ENCODE data around the gene OSGIN1.

The OSGIN1 gene

DNA sequence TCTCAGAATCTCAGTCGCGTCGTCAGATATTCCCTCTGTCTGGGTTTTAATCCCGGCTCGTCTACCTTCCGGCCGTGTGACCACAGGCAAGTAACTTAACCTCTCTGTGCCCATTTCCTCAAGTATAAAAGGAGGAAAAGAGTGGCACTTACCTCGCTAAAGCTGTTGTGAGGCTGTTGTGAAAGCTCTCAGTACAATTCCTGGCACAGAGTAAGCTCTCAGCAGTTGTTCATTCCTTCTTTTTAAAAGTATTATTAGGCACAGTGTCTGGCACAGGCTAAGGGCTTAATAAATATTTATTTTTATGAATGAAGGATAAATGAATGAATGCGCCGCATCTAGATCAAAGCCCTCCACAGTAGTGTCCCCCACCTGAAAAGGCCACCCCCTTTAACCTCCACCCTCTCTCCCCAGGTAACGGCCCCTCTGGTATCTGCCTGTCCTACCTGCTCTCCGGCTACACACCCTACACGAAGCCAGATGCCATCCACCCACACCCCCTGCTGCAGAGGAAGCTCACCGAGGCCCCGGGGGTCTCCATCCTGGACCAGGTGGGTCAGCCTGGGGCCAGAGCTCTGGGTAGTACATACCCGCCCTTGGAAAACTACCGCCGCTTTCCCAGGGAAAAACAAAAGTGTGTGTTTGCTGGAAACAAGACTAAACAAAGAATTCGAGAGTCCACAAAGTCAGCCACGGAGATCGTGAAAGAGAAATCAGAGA is 6.0 kb downstream of the OSGIN1 start:
- DNase-seq, result no peak

DNA sequence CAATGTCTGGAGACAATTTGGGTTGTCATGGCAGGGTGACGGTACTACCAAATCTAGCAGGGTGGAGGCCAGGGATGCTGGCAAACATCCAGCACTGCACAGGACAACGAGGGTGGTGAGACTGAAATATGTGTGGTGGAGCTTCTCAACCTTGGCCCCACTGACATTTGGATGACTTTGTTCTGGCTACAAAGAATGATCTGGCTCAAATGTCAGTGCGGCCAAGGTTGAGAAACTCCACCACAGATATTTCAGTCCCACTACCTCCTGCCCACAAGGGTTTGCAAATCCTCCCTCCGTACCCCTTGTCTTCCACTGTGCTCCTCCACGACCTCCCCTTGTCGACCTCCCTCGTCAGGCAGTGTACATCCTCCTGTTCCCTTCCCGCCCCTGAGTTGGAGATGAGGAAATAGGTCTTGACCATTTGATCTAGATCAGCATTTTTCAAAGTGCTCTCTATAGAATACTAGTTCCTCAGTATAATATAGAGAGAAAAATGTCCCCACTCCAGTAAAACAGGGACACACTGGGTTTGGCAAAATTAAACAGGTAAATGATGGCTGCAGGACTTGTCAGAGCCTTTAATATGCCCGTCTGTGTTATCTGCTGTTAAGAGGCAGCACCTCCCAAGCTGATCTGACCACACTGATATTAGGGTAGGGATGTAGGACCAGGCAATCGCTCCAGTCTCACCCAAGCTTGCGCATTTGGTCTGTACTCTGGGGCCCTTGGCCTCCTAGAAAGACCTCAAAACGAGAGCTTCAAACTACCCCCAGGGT is 6.8 kb downstream of the OSGIN1 start:
- no peak for DNase-seq

DNA sequence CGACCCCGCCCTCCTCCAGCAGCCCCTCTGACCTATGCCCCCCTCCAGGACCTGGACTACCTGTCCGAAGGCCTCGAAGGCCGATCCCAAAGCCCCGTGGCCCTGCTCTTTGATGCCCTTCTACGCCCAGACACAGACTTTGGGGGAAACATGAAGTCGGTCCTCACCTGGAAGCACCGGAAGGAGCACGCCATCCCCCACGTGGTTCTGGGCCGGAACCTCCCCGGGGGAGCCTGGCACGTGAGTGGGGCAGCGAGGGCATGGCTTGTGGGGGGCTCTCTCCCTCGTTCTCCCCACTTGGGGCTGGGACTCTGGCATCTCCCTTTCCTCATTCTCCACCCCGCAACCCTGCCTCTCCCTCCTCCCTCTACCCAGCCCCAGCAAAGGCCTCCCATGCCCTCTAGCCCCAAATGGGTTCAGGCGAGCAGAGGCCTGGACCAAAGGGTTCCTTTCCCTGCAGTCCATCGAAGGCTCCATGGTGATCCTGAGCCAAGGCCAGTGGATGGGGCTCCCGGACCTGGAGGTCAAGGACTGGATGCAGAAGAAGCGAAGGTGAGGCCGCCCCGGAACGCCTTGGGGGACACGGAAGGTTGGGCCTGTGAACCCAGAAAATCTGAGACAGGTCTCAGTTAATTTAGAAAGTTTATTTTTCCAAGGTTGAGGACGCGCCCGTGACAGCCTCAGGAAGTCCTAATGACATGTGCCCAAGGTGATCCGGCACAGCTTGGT is 7.6 kb downstream of the OSGIN1 start:
- DNase-seq, result no peak

DNA sequence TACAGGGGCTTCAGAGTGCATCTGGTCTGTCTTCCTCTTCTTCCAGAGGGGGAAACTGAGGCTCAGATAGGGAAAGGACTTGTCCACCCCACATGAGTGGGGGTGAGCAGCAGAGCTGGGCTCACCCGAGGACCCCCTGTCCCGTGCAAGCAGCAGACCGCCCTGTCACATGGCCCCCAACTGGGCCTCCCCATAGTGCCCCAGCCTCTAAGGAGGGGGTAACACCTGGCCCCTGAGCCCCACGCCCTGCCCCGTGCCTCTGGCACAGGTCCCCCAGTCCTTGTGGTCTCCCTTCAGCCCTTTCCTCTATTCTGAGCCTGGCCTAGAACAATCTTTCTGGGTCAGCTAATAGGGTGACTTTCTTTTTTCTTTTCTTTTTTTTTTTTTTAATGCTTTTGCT is 8.6 kb downstream of the OSGIN1 start:
- no peak for DNase-seq

DNA sequence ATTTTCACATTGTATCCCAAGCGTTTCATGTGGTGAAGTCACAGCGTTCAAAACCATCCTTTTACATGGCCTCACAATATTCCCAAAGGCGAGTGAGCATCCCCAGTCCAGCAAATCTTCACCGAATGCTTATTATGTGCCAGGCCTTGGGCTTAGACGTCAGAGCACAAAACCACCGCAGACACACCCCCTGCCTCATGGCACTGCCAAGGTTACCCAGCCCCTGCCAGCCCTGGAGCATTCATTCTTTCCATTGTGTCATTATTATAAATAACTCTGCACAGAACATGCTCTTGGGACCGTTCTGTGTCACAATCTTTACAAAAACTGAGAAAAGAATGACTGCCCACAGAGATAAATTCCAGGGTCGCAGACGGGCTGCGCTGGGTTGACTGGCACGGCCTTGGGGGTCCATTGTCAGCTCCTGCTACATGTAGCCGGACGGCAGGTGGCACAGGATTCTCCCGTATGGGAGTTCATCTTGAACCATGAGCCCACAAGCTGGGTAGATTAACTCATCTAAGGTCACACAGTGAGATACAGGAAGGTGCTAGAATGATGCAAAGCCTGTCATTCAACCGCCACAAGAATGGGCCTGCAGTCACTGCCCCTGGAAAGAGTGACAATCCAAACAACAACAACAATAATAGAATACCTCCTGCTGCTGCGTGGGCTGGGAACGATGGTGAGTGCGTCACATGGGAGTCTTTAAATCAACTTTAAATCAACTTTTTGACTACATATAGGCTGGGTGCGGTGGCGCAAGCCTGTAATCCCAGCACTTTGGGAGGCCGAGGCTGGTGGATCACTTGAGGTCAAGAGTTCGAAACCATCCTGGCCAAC is 10.5 kb downstream of the OSGIN1 start:
- no peak for DNase-seq

DNA sequence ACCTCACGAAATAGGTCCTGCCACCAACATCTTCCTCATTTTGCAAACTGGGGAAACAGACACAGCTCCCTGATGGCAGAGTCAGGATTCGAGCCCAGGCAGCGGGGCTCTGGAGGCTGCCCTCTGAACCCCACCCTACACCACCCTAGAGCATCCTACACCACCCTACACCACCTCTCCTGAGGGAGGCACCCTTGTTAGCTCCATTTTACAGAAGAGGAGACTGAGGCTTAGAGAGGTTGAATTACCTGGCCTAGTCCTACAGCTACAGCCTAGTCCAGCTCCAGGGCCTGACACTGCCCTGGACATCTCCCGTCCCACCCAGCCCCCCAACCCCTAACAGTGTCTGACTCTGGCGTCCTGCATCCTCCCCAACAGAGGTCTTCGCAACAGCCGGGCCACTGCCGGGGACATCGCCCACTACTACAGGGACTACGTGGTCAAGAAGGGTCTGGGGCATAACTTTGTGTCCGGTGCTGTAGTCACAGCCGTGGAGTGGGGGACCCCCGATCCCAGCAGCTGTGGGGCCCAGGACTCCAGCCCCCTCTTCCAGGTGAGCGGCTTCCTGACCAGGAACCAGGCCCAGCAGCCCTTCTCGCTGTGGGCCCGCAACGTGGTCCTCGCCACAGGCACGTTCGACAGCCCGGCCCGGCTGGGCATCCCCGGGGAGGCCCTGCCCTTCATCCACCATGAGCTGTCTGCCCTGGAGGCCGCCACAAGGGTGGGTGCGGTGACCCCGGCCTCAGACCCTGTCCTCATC is 11.8 kb downstream of the OSGIN1 start:
- no peak for DNase-seq

DNA sequence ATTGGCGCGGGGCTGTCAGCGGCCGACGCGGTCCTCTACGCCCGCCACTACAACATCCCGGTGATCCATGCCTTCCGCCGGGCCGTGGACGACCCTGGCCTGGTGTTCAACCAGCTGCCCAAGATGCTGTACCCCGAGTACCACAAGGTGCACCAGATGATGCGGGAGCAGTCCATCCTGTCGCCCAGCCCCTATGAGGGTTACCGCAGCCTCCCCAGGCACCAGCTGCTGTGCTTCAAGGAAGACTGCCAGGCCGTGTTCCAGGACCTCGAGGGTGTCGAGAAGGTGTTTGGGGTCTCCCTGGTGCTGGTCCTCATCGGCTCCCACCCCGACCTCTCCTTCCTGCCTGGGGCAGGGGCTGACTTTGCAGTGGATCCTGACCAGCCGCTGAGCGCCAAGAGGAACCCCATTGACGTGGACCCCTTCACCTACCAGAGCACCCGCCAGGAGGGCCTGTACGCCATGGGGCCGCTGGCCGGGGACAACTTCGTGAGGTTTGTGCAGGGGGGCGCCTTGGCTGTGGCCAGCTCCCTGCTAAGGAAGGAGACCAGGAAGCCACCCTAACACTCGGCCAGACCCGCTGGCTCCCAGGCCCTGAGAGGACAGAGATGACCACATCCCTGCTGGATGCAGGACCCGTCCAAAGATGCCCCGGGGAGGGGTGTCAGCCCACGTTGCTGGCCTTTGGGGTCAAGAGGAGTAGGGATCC is 12.6 kb downstream of the OSGIN1 start:
- DNase-seq, result no peak

DNA sequence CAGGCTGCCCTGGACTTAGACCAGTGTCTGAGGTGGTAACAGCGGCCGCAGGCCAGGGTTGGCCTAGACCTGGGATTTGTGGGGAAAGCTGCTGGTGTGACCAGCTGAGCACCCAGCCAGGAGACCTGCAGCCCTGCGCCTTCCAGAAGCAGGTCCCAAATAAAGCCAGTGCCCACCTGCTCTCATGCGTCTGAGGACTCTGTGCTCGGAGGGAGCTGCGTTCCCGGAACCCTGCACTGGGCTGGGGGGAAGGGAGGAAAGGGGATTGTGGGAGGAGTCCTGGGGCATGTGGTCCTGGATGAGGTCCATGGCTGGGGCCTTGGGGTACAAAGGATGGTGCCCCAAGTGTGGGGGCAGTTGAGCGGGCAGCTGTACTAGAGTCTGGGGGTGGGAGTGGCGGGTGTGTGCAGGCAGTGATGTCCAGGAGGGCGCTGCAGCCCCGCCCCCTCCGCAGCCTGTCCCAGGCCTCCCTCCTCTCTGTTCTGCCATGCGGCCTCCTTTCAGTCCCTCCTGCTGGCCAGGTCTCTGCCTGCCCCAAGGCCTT is 13.2 kb downstream of the OSGIN1 start:
- no peak for DNase-seq

DNA sequence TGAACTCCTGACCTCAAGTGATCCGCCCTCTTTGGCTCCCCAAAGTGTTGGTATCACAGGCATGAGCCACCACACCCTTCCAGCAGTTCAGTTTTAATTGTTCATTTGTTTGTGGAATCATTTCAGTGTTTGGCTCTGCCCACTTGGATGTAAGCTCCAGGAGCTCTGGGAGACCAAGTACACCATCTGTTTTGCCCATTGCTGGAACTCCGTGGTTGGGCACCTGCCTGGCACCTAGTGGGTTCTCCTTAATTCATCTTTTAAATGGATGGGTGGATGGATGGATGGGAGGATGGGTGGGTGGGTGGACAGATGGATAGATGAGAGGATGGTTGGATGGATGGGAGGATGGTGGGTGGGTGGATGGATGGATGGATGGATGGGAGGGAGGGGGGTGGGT is 14.1 kb downstream of the OSGIN1 start:
- DNase-seq, result no peak

DNA sequence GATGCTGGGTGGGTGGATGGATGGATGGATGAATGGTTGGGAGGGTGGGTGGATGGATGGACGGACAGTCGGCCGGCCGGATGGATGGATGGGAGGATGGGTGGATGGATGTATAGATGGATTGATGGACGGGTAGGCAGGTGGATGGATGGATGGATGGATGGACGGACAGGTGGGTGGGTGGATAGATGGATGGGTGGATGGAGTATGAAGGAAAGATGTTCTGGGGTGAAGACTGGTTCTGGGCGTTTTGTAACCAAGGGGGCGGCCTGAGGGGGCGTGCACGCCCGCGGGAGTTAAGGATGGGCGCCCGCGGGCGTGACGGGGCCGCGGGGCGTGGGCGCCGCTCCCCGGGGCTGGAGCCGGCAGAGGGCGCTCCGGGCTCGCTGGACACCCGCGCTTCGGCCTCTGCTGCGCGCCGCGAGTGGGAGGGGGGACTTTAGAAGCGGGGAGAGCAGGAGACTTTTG is 14.8 kb downstream of the OSGIN1 start, which contains the start of gene NECAB2:
NECAB2 (plus strand) TSS at position 407 of the 468 bp plus-strand sequence. CDS start 405 bp downstream, outside the sequence.
- peak; percentile 30 to 31 for DNase-seq

DNA sequence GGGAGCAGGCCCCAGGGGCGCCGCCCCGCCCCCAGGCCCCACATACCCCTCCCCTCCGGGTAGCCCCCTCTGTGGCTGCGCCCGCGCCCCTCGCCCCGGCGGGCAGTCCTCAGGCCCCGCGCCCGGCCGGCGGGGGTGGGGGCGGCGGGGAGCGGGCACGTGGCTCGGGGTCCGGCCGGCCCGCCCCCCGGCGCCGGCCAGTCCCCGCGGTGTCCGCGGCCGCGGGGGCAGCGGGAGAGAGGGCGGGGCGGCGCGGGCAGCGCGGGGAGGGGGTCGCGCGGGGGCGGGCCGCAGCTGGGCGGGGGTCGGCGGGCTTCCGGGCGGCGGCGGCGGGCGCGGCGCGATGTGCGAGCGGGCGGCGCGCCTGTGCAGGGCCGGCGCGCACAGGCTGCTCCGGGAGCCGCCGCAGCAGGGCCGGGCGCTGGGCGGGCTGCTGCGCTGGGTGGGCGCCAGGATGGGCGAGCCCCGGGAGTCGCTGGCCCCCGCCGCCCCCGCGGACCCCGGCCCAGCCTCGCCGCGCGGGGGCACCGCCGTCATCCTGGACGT is 15.3 kb downstream of the OSGIN1 start:
- DNase-seq, result no peak

DNA sequence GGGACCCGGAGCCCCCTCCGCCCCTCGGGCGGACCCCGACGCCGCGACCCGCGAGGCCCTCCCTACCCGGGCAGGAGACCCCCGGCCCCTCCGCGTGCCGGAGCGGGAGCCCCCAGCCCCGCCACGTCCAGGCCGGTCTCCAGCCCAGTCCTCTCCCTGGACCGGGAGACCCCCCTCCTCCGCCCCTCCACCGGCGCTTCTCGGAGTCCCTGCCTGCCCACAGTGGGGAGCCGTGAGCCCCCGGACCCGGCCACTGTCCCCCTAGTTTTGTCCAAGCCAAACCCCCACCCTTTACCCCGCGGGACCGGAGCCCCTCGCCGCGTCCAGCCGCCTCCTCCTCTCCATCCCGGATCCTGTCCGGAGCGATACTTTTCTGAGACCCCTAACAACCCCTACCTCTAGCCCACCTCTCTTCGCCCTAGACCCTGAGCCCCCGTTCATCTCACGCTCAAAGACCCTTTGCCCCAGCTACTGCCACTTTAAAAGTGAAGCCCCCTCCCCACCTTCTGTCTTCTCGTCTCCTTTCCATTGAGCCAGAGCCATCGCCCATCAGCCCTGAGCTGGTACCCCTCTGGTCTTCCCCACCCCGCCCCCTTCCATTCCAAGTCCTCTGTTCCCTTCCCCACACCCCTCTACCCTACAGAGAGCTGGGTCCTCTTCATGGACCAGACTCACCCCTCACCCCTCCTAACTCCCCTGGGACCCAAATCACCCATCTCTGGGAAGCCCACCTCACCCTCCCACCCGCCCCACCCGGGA is 16.0 kb downstream of the OSGIN1 start:
- no peak for DNase-seq

DNA sequence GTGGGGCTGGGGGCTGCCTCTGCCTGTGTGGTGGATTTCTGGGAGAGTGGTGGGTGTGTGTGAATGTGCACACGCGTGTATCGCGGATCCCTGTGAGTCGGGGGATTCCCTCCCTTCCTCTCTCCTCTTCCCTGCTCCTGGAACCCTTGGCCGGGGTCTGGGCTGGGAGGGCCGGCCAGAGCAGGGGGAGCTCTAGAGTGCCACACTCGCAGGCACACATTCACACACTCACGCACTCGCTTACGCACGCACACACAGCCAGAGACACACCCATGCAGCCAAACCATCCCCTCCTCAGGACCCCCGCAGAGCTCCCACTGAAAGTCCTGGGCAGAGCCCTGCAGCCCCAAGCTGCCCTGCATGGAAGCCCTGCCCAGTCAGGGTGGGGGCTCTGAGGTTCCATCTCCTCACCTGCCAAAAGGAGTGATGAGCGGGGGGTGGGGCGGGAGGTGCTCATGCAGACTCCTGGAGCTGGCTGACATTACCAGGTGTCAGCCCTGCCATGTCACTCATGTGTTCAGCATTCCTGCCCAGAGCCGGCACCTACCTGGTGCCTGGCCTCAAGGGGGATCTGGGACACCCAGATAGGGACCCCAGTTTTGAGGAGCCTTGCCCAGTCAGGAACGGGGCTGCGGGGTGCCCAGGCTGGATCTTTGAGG is 16.9 kb downstream of the OSGIN1 start:
- no peak for DNase-seq

DNA sequence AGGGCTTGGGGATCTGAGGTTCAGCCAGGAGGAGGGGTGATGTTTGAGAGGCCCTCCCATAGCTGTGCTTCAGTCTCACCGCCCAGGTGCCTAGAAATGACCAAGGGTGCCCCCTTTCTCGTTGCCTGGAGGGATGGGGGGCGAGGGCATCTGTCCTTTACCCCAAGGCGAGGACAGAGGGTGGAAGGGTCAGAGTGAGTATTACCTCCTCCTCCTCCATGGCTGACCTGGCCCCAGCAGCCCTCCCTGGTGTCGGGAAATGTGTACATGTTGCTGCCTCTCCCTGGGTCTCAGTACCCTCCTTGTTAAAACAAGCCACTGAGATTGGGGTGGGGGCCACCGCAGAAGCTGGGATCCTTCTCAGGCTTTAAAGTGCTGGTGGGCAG is 17.4 kb downstream of the OSGIN1 start:
- DNase-seq, result no peak

DNA sequence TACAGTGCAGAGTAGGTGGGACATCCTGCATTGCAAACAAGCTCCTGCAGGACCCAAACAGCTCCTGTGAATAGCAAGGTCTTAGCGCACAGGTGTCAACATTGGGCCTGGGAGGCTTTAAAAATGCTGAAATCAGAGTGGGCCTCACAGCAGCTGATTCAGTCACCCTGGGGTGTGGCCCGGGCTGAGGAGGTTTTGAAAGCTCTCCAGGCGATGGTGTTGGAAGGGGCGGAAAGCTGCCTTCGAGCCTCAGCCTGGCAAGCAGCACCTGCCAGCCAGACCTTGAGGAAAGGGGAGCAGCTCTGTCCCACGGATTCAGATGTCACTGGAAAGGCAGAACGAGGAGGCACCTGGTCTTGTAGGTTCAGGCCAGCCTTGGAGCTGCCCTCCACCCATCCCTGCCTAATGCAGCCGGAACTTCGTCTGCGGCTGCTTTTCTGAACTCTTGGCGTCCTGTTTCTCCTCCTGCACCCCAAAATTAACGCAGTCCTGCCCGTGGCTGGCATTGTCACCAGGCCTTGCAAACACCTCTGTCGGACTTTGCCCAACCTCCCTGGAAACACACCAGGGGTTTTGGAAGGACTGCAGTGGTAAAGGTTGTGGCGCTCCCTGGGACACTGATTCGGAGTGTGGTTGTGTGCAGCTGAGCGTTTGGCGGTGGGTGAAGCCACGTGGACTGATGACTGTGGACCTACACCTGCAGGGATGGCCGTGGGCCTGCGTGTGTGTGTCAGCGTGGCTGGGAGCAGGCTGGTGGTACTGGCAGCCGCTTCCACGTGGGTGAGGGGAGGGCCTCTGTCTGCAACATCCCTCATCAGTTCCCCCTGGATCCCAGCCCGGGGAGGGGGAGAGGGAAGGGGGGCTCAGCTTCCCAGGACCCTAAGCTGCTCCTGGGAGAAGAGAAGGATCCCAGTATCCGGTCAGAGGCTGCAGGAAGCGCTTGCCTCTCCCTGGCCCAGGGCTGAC is 18.4 kb downstream of the OSGIN1 start:
- no peak for DNase-seq

DNA sequence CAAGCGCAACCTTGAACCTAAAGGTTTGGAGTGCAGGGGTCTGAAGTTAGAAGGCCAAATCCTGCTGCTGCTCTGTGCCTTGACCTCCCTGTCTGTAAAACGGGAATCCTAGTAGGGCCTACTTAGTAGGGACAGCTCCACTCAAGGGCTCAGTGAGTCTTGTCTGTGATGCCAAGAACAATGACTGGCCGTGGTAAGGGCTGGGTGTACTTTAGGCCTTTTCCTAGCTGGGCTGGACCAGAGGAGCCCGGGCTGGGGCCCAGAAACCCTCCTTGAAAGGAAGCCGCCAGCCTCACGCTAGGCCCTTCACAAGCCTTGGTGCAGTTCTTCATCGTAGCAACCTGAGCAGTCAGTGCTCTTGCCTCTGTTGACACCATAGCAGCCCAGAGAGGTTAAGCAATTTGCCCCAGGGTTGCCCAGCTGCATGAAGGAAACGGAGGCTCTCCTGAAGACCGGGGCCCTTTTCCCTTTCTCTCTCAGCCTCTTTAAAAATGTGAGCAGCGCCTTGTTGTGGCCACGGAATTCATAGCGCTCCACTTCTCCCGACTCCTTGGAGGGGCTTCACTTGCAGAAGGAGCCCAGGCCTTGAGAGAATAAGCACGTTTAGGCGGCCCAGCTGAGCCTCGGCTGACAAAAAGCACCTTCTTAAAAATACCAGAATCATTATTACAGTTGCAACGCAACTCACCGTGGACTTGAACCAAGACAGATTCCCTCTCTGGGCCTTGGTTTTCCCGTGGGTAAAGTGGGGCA is 19.4 kb downstream of the OSGIN1 start:
- no peak for DNase-seq

DNA sequence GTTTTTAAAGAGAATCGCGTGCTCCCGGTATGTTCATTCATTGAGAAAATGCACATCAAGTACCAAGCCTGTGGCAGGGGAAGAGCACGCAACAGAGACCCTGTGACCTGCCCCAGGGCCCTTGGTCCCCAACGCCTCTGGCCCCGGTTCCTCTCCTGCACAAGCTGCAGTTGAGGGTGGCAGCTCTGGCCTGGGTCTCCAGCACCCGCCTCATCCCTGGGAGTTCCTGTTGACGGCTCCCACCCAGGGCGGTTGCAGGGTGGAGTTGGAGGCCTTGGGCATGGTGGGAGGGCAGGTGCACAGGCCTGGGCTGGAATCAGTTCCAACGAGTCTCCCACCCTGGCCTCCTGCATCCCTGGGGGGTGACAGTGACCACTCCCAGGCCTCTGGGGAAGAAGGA is 20.0 kb downstream of the OSGIN1 start:
- no peak for DNase-seq
